Measurements from ENCODE around the gene TTC36. TPM values are rescaled to one million over a fixed set of nuclear protein-coding genes. Genes with fewer than 3 reads are reported as not detected.

The TTC36 gene
- total RNA-seq, 4 donors from 2014 or later = 2.7 to 9.0 (median 5.1) TPM

DNA sequence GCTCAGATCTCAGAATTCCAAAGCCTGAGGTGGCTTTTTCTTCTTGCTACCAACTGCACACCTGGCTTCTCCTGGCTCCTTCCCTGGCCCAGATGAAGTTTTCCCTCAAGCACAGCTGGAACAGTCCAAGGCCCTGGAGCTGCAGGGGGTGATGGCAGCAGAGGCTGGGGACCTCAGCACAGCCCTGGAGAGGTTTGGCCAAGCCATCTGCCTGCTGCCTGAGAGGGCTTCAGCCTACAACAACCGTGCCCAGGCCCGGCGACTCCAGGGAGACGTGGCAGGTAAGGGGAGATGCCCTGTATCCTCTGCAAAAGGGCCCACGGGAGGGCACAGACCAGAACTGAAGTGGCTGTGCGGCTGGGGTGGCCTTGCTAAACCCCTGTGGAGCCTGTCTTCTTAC is 1.2 kb downstream of the TTC36 start:
- H3K4me1 ChIP-seq = peaks cover 0 to 70% (median 15%) of the 10 kb centered on the region in 4 donors
- no peaks in the 10 kb centered on the region for H3K9me3 ChIP-seq
- no peaks in the 10 kb centered on the region for H3K27me3 ChIP-seq
- whole genome bisulfite sequencing, 2 donors = 94 to 96% methylated on average over 6 of the region's 6 CpGs
- DNase-seq (ENCODE audit: low spot score in 2 of 2) = no peak
- no peak overlapping the region for H3K4me3 ChIP-seq
- H3K27ac ChIP-seq = no peak overlapping the region
- peaks cover 0 to 19% (median 0%) of the 10 kb centered on the region in 3 donors for H3K36me3 ChIP-seq
- TF ChIP-seq POLR2A (IDR thresholded peaks at IDR 0.05) = no peak
- no peak for TF ChIP-seq EP300 (IDR thresholded peaks at IDR 0.05)
- TF ChIP-seq, protein P1, sequence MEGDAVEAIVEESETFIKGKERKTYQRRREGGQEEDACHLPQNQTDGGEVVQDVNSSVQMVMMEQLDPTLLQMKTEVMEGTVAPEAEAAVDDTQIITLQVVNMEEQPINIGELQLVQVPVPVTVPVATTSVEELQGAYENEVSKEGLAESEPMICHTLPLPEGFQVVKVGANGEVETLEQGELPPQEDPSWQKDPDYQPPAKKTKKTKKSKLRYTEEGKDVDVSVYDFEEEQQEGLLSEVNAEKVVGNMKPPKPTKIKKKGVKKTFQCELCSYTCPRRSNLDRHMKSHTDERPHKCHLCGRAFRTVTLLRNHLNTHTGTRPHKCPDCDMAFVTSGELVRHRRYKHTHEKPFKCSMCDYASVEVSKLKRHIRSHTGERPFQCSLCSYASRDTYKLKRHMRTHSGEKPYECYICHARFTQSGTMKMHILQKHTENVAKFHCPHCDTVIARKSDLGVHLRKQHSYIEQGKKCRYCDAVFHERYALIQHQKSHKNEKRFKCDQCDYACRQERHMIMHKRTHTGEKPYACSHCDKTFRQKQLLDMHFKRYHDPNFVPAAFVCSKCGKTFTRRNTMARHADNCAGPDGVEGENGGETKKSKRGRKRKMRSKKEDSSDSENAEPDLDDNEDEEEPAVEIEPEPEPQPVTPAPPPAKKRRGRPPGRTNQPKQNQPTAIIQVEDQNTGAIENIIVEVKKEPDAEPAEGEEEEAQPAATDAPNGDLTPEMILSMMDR (IDR thresholded peaks at IDR 0.05) = no peak

DNA sequence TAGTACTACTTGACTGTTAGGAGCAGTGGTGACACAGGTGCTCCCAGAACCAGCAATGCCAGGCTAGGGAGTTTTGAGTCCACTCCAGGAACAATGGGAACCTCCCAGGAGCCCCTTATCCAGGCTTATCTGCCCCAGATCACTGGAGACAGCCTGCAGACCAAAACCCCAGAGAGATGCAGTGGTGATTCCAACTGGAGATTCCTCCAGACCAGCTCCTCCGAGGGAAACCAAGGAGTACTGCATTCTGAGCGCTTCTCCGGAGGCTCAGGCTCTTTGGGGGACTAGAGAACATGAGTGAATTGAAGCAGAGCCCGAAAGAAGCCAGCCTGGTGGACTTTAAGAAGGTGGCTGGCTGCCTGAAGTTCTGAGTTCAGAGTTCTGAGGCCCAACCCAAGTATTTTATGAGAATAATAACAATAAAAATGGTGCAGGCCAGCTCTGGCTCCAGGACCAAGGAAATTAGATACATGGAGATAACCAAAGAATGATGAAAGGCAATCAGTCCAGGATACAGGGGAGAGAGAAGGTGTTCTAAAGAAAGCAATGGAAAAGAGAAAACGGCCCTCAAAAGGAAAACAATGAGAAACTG is 2.4 kb downstream of the TTC36 start:
- 56 to 71% methylated on average over 5 of the region's 5 CpGs for WGBS, 2 donors
- peaks cover 0 to 15% (median 0%) of the 10 kb centered on the region in 3 donors for H3K36me3 ChIP-seq
- no peaks in the 10 kb centered on the region for H3K9me3 ChIP-seq
- H3K4me1 ChIP-seq = peaks cover 0 to 63% (median 14%) of the 10 kb centered on the region in 4 donors
- H3K4me3 ChIP-seq = peak overlapping the region in 3 of 4 donors; percentile 54 to 91 (median 87)
- H3K27ac ChIP-seq = no peak overlapping the region
- no peak for TF ChIP-seq EP300 (IDR thresholded peaks at IDR 0.05)
- TF ChIP-seq, protein P1 (IDR thresholded peaks at IDR 0.05) = no peak
- no peak for TF ChIP-seq POLR2A (IDR thresholded peaks at IDR 0.05)
- no peak for DNase-seq (ENCODE audit: low spot score in 2 of 2)
- no peaks in the 10 kb centered on the region for H3K27me3 ChIP-seq

GRCh38 chr11:118530180-118530682 is 3.0 kb downstream of the TTC36 start:
- DNase-seq (ENCODE audit: low spot score in 2 of 2) = no peak
- Histone ChIP-seq H3K4me3 (peak overlapping the region; percentile 54 to 91 (median 88)), H3K27ac (peak overlapping the region in 3 of 4 donors; percentile 67 to 82 (median 81)), H3K36me3 (peaks cover 0 to 15% (median 0%) of the 10 kb centered on the region in 3 donors), H3K9me3 (no peaks in the 10 kb centered on the region), H3K27me3 (no peaks in the 10 kb centered on the region), H3K4me1 (peaks cover 0 to 59% (median 11%) of the 10 kb centered on the region in 4 donors)
- 4% methylated on average over 23 to 27 of the region's 31 CpGs for WGBS, 2 donors
- TF ChIP-seq, protein P1 (IDR thresholded peaks at IDR 0.05) = no peak
- TF ChIP-seq POLR2A (IDR thresholded peaks at IDR 0.05) (no peak), EP300 (IDR thresholded peaks at IDR 0.05) (no peak)

GRCh38 chr11:118530683-118531596 is 3.7 kb downstream of the TTC36 start, which contains the start of gene TMEM25:
Gene TMEM25, plus strand, starts transcription at chr11:118531192. Its CDS starts 610 bp downstream, at chr11:118531802.
- Histone ChIP-seq H3K27ac (peak within 1 kb of the TSS in 3 of 4 donors; percentile 67 to 82 (median 81)), H3K36me3 (peaks cover 0 to 20% (median 0%) of the 10 kb centered on the region in 3 donors), H3K9me3 (no peaks in the 10 kb centered on the region), H3K27me3 (no peaks in the 10 kb centered on the region), H3K4me1 (peaks cover 0 to 59% (median 10%) of the 10 kb centered on the region in 4 donors), H3K4me3 (peak within 1 kb of the TSS; percentile 54 to 91 (median 88))
- no peak for DNase-seq (ENCODE audit: low spot score in 2 of 2)
- WGBS, 2 donors = 2% methylated on average over 43 to 49 of the region's 94 CpGs
- TF ChIP-seq, protein P1 (IDR thresholded peaks at IDR 0.05) = peak in 1 of 5 experiments; percentile 16
- peak in 1 of 2 donors; percentile 48 for TF ChIP-seq EP300 (IDR thresholded peaks at IDR 0.05)
- TF ChIP-seq POLR2A (IDR thresholded peaks at IDR 0.05) = peak in 1 of 2 donors; percentile 35
